Measurements from ENCODE around the gene AKIRIN2.

Gene AKIRIN2

DNA sequence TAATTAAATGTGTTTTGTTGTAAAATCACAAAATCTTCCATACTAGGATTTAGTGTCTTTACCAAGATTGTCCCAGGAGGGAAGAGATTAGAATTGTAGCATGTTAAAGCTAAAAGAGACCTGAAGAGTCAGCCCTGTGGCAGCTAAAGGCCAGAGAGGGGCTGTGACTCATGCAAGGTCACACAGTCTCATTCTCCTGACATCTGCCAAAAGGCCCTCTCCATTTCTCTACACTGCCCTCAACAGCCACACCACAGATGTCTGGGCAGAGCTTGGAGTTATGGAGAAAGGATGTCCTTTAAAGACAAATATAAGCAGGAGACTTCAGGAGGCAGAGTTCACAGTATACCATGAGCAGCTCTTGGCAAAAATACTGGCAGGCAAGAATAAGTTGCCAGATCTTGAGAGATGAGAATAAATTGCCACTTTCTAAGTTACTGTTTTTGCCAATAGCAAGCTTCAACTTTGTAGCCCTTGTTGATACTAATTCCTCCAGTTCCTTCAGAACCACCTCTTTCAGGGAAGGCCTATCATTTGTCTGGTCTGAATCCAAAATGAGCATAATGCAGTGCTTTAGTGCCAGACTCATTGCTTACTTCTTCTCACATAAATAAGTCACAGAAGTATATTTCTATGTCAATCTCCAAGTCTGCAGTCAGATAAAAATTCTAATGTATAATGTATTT, 41.7 kb downstream of the AKIRIN2 start:
- no peak overlapping the region for H3K4me3 ChIP-seq (ENCODE audit: insufficient read length, low read depth)
- H3K4me1 ChIP-seq (ENCODE audit: insufficient read depth, insufficient read length) = no peaks in the 10 kb centered on the region
- H3K36me3 ChIP-seq (ENCODE audit: insufficient read depth, insufficient read length, low read length) = peaks cover 39% of the 10 kb centered on the region
- H3K27me3 ChIP-seq (ENCODE audit: insufficient read depth, insufficient read length) = no peaks in the 10 kb centered on the region
- DNase-seq (ENCODE audit: low read depth, low spot score) = no peak
- TF ChIP-seq ZNF274 (IDR thresholded peaks at IDR 0.05; ENCODE audit: low read depth, low read length) (no peak), SUZ12 (IDR thresholded peaks at IDR 0.05; ENCODE audit: extremely low read depth, insufficient read depth, insufficient read length) (no peak), YY1 (IDR thresholded peaks at IDR 0.05; ENCODE audit: insufficient read depth, insufficient read length) (no peak)
- H3K9me3 ChIP-seq (ENCODE audit: insufficient read depth, low read length) = no peaks in the 10 kb centered on the region
- H3K9ac ChIP-seq (ENCODE audit: insufficient read length, low read depth) = no peak overlapping the region

DNA sequence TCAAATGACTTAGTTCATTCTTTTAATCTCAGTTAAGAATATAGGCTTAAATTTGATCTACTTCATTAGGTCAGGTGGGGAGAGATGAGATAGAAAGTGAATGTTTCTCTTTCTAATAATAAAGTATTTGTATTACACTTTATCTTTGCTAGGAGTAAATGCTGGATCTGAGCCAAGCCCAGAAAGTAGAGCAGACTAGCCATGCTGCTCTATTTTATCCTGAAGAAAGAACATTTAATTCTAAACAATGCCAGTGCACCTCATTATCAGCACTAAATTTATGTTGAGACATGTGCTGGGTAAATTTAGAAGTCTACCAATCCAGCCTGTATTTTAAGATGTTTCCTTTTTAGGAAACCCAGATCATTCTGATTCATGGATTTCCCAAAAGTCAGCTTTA, 43.5 kb downstream of the AKIRIN2 start:
- Histone ChIP-seq H3K4me1 (ENCODE audit: insufficient read depth, insufficient read length) (no peaks in the 10 kb centered on the region), H3K27me3 (ENCODE audit: insufficient read depth, insufficient read length) (no peaks in the 10 kb centered on the region), H3K9ac (ENCODE audit: insufficient read length, low read depth) (no peak overlapping the region), H3K36me3 (ENCODE audit: insufficient read depth, insufficient read length, low read length) (peaks cover 40% of the 10 kb centered on the region), H3K4me3 (ENCODE audit: insufficient read length, low read depth) (no peak overlapping the region), H3K9me3 (ENCODE audit: insufficient read depth, low read length) (no peaks in the 10 kb centered on the region)
- TF ChIP-seq ZNF274 (IDR thresholded peaks at IDR 0.05; ENCODE audit: low read depth, low read length) (no peak), YY1 (IDR thresholded peaks at IDR 0.05; ENCODE audit: insufficient read depth, insufficient read length) (no peak), SUZ12 (IDR thresholded peaks at IDR 0.05; ENCODE audit: extremely low read depth, insufficient read depth, insufficient read length) (no peak)
- no peak for DNase-seq (ENCODE audit: low read depth, low spot score)

DNA sequence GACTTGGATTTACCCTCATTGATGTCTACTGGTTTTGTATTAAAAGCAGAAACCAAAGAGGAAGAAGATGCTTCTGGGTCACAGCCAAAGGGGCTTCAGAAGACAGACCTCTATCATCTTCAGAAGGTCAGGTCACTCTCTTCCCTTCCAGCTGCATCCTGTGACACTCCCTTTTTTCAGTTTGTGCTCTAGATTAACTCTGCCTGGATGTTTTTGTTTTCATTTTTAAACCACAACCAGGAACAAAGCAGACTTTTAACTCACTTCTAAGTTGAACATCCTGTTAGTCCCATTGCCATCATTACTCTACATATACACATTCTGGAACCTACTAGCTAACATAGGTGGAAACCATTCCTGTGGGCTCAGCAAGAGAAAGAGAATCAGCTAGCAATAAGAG, 45.2 kb downstream of the AKIRIN2 start:
- H3K9ac ChIP-seq (ENCODE audit: insufficient read length, low read depth) = no peak overlapping the region
- H3K9me3 ChIP-seq (ENCODE audit: insufficient read depth, low read length) = no peaks in the 10 kb centered on the region
- no peaks in the 10 kb centered on the region for H3K27me3 ChIP-seq (ENCODE audit: insufficient read depth, insufficient read length)
- no peak overlapping the region for H3K4me3 ChIP-seq (ENCODE audit: insufficient read length, low read depth)
- no peaks in the 10 kb centered on the region for H3K4me1 ChIP-seq (ENCODE audit: insufficient read depth, insufficient read length)
- H3K36me3 ChIP-seq (ENCODE audit: insufficient read depth, insufficient read length, low read length) = peaks cover 44% of the 10 kb centered on the region
- no peak for DNase-seq (ENCODE audit: low read depth, low spot score)
- TF ChIP-seq ZNF274 (IDR thresholded peaks at IDR 0.05; ENCODE audit: low read depth, low read length) = no peak
- no peak for TF ChIP-seq YY1 (IDR thresholded peaks at IDR 0.05; ENCODE audit: insufficient read depth, insufficient read length)
- TF ChIP-seq SUZ12 (IDR thresholded peaks at IDR 0.05; ENCODE audit: extremely low read depth, insufficient read depth, insufficient read length) = no peak

DNA sequence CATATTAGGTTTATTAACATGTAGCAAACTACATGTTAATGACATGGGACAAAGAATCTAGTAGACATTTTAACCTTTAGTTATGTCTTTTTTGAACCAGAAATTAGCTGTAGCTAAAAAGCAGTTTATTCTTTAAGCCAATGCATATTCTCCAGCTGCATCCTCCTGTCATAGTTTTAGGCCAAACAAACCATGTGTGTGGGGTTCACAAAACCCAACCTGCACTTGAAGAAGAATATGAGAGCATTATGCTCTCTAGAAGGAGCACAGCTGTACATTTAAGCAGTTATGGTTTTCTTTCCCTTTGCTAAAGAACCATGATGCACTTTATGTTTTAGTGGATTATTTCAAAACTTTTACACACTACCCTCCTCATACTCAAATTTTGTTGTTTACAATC, 46.2 kb downstream of the AKIRIN2 start:
- no peak overlapping the region for H3K4me3 ChIP-seq (ENCODE audit: insufficient read length, low read depth)
- H3K27me3 ChIP-seq (ENCODE audit: insufficient read depth, insufficient read length) = no peaks in the 10 kb centered on the region
- H3K9me3 ChIP-seq (ENCODE audit: insufficient read depth, low read length) = no peaks in the 10 kb centered on the region
- DNase-seq (ENCODE audit: low read depth, low spot score) = no peak
- H3K9ac ChIP-seq (ENCODE audit: insufficient read length, low read depth) = no peak overlapping the region
- peaks cover 44% of the 10 kb centered on the region for H3K36me3 ChIP-seq (ENCODE audit: insufficient read depth, insufficient read length, low read length)
- no peaks in the 10 kb centered on the region for H3K4me1 ChIP-seq (ENCODE audit: insufficient read depth, insufficient read length)
- TF ChIP-seq ZNF274 (IDR thresholded peaks at IDR 0.05; ENCODE audit: low read depth, low read length) = no peak
- TF ChIP-seq YY1 (IDR thresholded peaks at IDR 0.05; ENCODE audit: insufficient read depth, insufficient read length) = no peak
- no peak for TF ChIP-seq SUZ12 (IDR thresholded peaks at IDR 0.05; ENCODE audit: extremely low read depth, insufficient read depth, insufficient read length)

DNA sequence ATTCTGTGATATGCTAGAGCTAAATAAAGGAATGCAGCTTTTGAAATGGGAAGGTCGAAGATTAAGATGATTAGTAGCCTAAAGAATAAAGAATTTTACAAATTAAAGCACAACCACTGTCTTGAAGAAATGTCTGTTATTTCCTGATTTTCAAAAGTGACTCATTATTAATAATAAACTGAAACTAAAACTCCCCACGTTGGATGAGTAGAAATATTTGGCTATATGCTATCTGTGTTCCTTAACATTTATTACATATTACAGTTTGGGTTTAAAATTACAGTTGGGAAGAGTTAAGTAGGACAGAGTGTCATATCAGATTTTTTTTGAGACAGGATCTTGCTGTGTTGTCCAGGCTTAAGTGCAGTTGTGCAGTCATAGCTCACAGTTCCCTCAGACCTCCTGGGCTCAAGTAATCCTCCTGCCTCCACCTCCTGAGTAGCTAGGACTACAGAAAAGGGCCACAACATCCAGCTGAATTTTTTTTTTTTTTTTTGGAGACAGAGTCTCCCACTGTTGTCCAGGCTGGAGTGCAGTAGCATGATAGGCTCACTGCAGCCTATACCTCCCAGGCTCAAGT, 47.1 kb downstream of the AKIRIN2 start:
- Histone ChIP-seq H3K4me3 (ENCODE audit: insufficient read length, low read depth) (no peak overlapping the region), H3K36me3 (ENCODE audit: insufficient read depth, insufficient read length, low read length) (peaks cover 44% of the 10 kb centered on the region), H3K27me3 (ENCODE audit: insufficient read depth, insufficient read length) (no peaks in the 10 kb centered on the region), H3K4me1 (ENCODE audit: insufficient read depth, insufficient read length) (no peaks in the 10 kb centered on the region), H3K9ac (ENCODE audit: insufficient read length, low read depth) (no peak overlapping the region), H3K9me3 (ENCODE audit: insufficient read depth, low read length) (no peaks in the 10 kb centered on the region)
- no peak for DNase-seq (ENCODE audit: low read depth, low spot score)
- no peak for TF ChIP-seq ZNF274 (IDR thresholded peaks at IDR 0.05; ENCODE audit: low read depth, low read length)

DNA sequence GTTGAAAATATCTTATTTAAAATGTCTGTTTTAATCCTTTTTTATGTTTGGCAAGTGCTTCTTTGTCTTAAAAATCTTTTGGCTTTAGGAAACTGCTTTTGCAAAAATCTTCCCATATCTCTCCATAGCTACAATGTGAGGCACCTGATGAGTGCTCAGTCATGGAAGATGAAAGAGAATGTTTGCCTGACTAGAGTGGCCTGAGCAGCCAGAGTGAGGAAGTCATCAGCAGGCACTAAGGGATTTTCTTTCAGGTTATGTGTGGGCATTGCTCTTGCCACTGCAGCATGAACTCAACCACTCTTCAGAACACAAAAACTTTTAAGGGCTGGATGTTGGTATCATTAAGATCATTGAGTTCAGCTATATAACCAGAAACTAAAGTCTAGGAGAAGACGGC, 47.9 kb downstream of the AKIRIN2 start:
- DNase-seq (ENCODE audit: low read depth, low spot score) = no peak
- H3K9ac ChIP-seq (ENCODE audit: insufficient read length, low read depth) = no peak overlapping the region
- TF ChIP-seq ZNF274 (IDR thresholded peaks at IDR 0.05; ENCODE audit: low read depth, low read length) (no peak), YY1 (IDR thresholded peaks at IDR 0.05; ENCODE audit: insufficient read depth, insufficient read length) (no peak), SUZ12 (IDR thresholded peaks at IDR 0.05; ENCODE audit: extremely low read depth, insufficient read depth, insufficient read length) (no peak)
- H3K27me3 ChIP-seq (ENCODE audit: insufficient read depth, insufficient read length) = no peaks in the 10 kb centered on the region
- H3K9me3 ChIP-seq (ENCODE audit: insufficient read depth, low read length) = no peaks in the 10 kb centered on the region
- H3K4me1 ChIP-seq (ENCODE audit: insufficient read depth, insufficient read length) = no peaks in the 10 kb centered on the region
- H3K36me3 ChIP-seq (ENCODE audit: insufficient read depth, insufficient read length, low read length) = peaks cover 45% of the 10 kb centered on the region
- H3K4me3 ChIP-seq (ENCODE audit: insufficient read length, low read depth) = no peak overlapping the region

DNA sequence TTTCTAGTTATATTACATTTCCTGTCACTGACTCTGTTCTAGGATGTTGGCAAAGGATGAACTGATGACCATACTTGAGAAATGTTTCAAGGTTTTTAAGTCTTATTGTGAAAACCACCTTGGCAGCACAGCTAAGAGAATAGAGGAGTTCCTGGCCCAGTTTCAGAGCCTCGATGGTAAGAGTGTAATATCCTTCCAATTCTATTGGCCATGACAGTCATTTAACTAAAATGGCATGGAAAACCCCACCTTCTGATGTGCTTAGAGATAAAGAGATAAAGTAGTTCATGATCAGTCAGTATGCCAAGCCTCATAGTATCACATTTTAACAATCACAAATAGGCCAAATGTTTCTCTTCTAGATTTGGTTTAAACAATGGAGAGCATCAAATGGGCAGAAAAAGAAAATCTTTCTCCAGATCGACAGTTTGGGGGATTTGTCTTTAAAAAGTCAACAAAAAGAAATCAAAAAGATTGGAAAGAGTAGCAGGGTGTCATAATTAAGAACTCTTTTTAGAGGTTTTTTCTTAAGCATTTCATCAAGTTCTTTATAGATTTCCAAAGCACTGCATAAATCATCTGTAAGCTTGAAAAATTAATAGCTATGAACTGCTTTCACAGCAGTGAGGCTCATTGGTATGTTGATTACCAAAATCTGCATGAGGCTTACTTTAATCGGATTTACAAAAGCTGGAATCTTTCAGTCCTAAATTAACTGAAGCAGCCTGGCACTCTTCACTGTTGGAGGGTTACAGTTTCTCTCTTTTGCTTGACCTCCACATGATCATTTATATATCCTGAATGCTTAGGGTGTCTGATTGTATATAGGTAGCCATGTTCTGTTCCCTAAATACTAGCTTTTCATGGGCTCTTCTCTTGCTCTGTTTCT, 48.7 kb downstream of the AKIRIN2 start:
- H3K4me1 ChIP-seq (ENCODE audit: insufficient read depth, insufficient read length) = no peaks in the 10 kb centered on the region
- no peak overlapping the region for H3K9ac ChIP-seq (ENCODE audit: insufficient read length, low read depth)

More for the DNA sequence above, 48.7 kb downstream of the AKIRIN2 start:
- H3K4me3 ChIP-seq (ENCODE audit: insufficient read length, low read depth) = no peak overlapping the region
- no peaks in the 10 kb centered on the region for H3K27me3 ChIP-seq (ENCODE audit: insufficient read depth, insufficient read length)
- no peak for DNase-seq (ENCODE audit: low read depth, low spot score)
- peaks cover 45% of the 10 kb centered on the region for H3K36me3 ChIP-seq (ENCODE audit: insufficient read depth, insufficient read length, low read length)
- no peaks in the 10 kb centered on the region for H3K9me3 ChIP-seq (ENCODE audit: insufficient read depth, low read length)
- TF ChIP-seq YY1 (IDR thresholded peaks at IDR 0.05; ENCODE audit: insufficient read depth, insufficient read length) (no peak), SUZ12 (IDR thresholded peaks at IDR 0.05; ENCODE audit: extremely low read depth, insufficient read depth, insufficient read length) (no peak), ZNF274 (IDR thresholded peaks at IDR 0.05; ENCODE audit: low read depth, low read length) (no peak)
